GM11168 (cell line): ENCODE data around the gene YWHAQ.
"Not testable (repeated sequence)": the region's sequence is repeated elsewhere in the genome, so short reads cannot be mapped to it uniquely, and the experiment has no call there.

Experiments used
- in situ Hi-C: fragments of 300-500 bp; cut with MboI; formaldehyde crosslinking; loops from one replicate; pipeline ENCODE4 v1.12.0; 2022; ENCODE audit warnings: low sequenced_read_pairs; ENCODE audit not compliant: unreplicated experiment

Gene YWHAQ

GRCh38 chr2:9637330-9637729 is 6.5 kb upstream of the YWHAQ start:
- in situ Hi-C loops: no loop called here

DNA sequence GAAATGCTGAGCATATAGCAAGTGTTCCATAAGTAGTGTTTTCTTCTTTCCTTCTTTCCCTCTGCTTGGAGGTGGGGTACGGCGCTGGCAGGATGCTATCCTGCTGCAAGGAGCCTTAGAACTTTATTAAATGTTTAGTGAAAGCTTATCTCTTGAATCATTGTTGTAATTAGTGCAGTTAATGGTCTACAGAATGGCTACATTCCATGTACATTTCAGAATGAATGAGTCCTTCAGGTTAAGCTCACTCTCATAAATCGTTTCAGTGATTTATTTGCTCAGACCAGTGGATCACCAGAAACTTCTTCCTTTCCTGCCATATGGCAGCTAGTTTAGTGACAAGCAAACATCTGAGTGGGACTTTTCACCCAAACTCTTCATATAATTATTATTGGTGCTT is 3.3 kb upstream of the YWHAQ start:
- in situ Hi-C loops: no loop called here

DNA sequence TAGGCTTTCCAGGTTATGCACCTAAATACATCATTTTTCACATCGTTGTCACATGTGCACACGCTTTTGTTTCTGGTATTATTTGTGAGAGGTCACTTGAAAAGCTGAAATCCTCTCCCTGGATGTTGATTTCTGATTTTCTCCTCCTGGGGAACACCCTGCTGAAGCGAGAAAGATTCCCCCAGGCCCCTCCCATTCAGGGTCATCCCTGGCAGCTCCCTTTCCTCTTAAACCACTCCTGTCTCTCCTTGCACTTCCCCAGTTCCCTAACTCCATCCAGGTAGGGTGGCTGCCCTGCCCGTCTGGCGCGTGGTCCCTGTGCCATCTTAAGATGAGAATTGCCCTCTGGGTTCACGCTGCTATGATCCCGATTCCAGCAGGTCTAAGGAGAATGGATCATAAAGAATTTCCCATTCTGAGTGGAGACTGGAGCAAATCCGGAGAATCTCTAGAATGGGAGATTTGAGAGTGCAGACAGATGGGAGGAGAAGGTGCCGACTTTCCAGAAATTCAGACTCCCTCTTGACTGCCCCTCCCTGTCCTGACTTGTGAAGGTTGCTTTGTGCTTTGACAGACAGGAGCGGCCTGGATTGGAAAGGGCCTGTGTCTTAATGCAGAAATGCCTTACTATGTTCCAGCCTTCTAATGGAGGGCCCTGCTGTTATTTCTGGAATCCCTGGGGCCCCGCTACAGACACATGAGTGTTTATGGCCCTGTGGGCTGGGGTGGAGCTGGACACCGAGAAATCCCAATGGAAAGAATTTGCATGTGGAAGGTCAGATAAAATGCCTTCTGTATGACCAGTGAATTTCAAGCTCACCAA is 1.3 kb upstream of the YWHAQ start:
- in situ Hi-C loops: no loop called here

DNA sequence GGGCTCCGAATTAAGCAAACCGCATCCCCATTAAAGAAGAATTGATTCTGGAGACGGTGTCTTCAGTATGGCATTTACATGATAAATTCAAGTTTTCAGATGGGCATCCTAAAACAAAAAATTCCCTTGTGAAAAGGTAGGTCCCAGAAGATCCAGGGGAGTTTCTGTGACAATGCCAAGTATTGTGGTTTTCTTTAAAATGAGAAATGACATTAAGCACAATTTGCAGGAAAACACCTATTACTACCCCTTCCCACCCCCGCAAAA is 689 bp upstream of the YWHAQ start:
- in situ Hi-C loops: no loop called here

DNA sequence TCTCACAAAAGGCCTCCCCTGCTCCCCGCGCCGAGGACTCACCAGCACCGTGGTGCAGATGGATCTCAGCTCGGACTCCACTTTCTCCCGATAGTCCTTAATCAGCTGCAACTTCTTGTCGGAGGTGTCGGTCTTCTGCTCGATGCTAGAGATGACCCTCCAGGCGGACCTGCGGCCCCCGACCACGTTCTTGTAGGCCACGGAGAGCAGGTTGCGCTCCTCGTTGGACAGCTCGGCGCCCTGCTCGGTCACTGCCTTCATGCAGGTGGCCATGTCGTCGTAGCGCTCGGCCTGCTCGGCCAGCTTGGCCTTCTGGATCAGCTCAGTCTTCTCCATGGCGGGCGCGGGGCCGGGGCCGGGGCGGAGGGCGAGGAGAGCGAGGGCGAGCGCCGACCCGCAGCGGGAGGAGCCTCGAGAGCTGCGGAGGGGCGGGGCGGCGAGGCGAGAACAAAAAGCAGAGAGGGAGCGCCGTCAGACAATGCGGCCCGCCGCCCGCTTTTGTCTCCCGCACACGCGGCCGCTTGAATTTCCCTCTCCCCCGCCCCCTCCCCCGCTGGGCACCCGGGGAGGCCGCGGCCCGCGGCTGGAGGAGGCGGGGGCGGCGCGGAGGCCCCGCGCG is 571 bp downstream of the YWHAQ start:
- in situ Hi-C loops: no loop called here

- in situ Hi-C loops: no loop called here
Observed at GRCh38 chr2:9629222-9630116, 1.3 kb downstream of the YWHAQ start.

- in situ Hi-C loops: no loop called here
Observed at GRCh38 chr2:9627310-9627709, 3.5 kb downstream of the YWHAQ start.

GRCh38 chr2:9623151-9623550 is 7.6 kb downstream of the YWHAQ start:
- in situ Hi-C loops: no loop called here

DNA sequence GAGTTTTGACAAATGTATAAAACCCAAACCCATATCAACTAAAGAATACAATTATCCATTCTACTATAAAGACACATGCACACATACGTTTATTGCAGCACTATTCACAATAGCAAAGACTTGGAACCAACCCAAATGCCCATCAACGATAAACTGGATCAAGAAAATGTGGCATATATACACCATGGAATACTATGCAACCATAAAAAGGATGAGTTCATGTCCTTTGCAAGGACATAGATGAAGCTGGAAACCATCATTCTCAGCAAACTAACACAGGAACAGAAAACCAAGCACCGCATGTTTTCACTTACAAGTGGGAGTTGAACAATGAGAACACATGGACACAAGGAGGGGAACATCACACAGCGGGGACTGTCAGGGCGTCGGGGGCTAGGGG is 9.1 kb downstream of the YWHAQ start:
- in situ Hi-C loops: not testable (repeated sequence)

DNA sequence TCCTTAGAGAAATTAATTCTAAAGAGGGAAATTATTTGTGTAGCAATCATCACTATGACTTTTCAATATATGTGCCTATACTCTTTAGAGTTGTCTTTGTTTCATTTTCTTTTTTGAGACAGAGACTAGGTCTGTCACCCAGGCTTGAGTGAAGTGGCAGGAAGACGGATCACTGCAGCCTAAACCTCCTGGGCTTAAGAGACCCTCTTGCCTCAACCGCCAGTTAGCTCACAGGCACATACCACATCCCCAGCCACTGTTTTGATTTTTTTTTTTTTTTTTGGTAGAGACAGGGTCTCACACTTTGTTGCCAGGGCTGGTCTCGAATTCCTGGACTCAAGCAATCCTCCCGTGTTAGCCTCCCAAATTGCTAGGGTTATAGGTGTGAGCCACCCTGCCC is 12.4 kb downstream of the YWHAQ start:
- in situ Hi-C loops: no loop called here

DNA sequence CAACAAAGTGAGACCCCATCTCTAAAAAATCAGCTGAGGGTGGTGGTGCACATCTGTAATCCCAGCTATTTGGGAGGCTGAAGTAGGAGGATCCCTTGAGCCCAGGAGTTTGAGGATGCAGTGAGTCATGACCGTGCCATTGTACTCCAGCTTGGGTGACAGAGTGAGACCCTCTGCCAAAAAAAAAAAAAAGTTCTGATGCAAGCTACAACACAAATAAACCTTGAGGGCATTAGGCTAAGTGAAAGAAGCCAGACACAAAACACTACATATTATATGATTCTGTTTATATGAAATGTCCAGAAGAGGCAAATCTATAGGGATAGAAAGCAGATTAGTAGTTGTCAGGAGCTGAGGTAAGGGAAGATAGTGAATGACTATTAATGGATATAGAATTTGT is 13.0 kb downstream of the YWHAQ start:
- in situ Hi-C loops: no loop called here

- in situ Hi-C loops: no loop called here
Observed at GRCh38 chr2:9617296-9617695, 13.5 kb downstream of the YWHAQ start.

GRCh38 chr2:9614562-9614961 is 16.2 kb downstream of the YWHAQ start:
- in situ Hi-C loops: no loop called here

GRCh38 chr2:9613291-9613690 is 17.5 kb downstream of the YWHAQ start:
- in situ Hi-C loops: no loop called here

GRCh38 chr2:9611549-9611912 is 19.3 kb downstream of the YWHAQ start:
- in situ Hi-C loops: not testable (repeated sequence)

DNA sequence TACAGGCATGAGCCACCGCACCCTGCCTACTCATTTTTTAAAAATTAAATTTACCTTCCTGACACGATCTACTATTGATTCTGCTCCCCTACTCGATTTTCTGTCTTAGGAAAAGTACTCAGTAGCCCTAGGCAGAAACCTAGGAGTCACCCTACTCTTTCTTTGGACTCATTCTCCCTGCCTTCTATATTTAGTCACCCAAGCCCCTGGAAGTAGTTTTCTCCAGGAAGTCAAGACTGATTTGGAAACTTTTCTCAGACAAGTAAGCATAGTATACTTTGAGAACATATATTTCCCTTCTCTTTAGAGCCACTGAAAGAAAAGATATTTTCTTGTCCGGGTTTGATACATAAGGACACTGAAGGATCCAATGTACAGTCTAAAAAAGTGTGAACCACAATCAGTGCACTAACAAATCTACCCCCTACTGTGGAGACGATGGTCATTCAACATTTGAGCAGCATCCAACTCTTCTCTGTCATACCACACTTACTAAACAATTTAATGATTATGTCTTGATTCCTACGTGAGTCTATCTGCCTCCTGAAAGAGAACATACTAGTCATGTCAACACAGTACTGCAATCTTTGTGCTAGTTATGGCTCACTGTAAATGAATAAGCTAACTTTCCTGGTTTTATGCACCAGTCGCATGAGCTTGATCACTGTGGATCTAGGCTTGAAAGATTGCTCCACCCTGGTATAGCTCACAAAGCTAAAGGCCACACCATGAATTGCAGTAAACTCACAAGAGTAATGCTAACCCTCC is 19.8 kb downstream of the YWHAQ start:
- in situ Hi-C loops: no loop called here

- in situ Hi-C loops: not testable (repeated sequence)
Observed at GRCh38 chr2:9608491-9608890, 22.3 kb downstream of the YWHAQ start.

DNA sequence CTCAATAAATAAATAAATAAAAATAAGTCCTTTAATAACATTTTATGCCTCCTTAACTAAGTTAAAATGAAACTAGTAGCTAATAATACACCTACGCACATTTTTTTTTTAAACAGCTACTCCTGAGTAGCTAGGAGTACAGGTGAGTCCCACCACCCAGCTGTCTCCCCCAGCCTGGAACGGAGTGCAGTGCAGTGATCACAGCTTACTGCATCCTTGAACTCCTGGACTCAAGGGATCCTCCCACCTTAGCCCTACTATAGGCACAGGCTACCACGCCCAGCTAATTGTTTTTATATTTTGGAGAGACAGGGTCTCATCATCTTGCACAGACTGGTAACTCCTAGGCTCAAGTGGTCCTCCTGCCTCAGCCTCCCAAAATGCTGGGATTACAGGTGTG is 28.4 kb downstream of the YWHAQ start:
- in situ Hi-C loops: no loop called here

DNA sequence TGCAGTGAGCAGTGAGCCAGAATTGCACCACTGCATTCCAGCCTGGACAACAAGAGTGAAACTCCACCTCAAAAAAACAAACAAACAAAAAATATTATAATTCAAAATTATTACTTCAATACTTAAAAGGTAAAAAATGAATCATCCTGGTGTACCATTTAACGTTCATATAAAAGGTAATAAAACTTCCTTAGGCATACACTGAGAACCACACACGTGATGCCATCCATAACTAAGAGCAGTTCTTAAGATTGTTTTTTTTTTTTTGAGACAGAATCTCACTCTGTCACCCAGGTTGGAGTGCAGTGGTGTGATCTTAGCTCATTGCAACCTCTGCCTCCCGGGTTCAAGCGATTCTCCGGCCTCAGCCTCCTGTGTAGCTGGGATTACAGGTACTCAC is 29.4 kb downstream of the YWHAQ start:
- in situ Hi-C loops: no loop called here

DNA sequence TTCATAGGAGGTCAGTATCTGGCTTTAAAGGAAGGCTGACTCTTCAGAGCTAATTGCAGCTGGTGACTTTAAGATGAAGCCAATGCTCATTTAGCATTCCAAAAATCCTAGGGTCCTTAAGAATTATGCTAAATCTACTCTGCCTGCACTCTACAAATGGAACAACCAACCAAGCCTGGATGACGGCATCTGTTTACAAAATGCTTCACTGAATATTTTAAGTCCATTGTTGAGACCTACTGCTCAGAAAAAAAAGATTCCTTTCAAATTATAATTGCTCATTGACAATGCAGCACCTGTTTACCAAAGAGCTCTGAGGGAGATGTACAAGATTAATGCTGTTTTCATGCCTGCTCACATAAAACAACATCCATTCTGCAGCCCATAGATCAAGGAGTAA is 31.4 kb downstream of the YWHAQ start:
- in situ Hi-C loops: no loop called here
